Esophagus squamous epithelium (tissue), 5 donors: ENCODE results near the gene CYB561. TPM values are rescaled to one million over a fixed set of nuclear protein-coding genes. Genes with fewer than 3 reads are reported as not detected.
A peak's percentile ranks its signal among the peaks of the same experiment; 100 is the strongest.

ENCODE experiments used
- DNase-seq: peaks from one replicate; lab custom pipeline; 2025; lab: John Stamatoyannopoulos, UW
- H3K27ac ChIP-seq, 4 donors: fragments of 200-600 bp; sonication (generic); one replicate each; pipeline ENCODE4 v1.5.1; 2016 to 2019; ENCODE audit warnings: mild to moderate bottlenecking in 1 of 4
- H3K27me3 ChIP-seq, 4 donors: fragments of 200-600 bp; sonication (generic); 1 replicate in 3 of 4; 2 replicates in 1 of 4; pipeline versions ENCODE4 v1.5.1 to v1.6.0; 2017 to 2021; ENCODE audit warnings: antibody characterized with exemption in 1 of 4
- H3K36me3 ChIP-seq, 3 donors: fragments of 200-600 bp; sonication (generic); one replicate each; pipeline ENCODE4 v1.5.1; 2016 to 2019
- H3K4me1 ChIP-seq, 3 donors: fragments of 200-600 bp; sonication (generic); one replicate each; pipeline ENCODE4 v1.5.1; 2017 to 2019
- H3K4me3 ChIP-seq, 4 donors: fragments of 200-600 bp; sonication (generic); 1 replicate in 3 of 4; 2 replicates in 1 of 4; pipeline ENCODE4 v1.5.1; 2016 to 2019; ENCODE audit warnings: mild to moderate bottlenecking in 2 of 4, moderate library complexity in 1 of 4
- H3K9me3 ChIP-seq, 3 donors: fragments of 200-600 bp; sonication (generic); one replicate each; pipeline ENCODE4 v1.5.1; 2016 to 2019
- CTCF ChIP-seq, 6 experiments: fragments of 450-650 bp in 4 of 6; fragments of 200-600 bp in 2 of 6; sonication (generic) in 2 of 6; IDR thresholded peaks; one replicate each; pipeline ENCODE4 v1.5.1; 2016 to 2019; ENCODE audit warnings: antibody characterized with exemption in 6 of 6, mild to moderate bottlenecking in 4 of 6, moderate library complexity in 4 of 6
- POLR2A ChIP-seq, 4 donors: fragments of 450-650 bp; IDR thresholded peaks; one replicate each; pipeline ENCODE4 v1.6.1; 2017; ENCODE audit warnings: antibody characterized with exemption in 4 of 4, mild to moderate bottlenecking in 4 of 4, moderate library complexity in 3 of 4
- whole genome bisulfite sequencing, 2 donors: methylation state at CpG; one replicate each; pipeline ENCODE4 v1.1.5; 2018; 5-methylcytosine and 5-hydroxymethylcytosine counted together
- intact Hi-C: fragments of 100-400 bp; cut with DNase I; formaldehyde crosslinking; loops from one replicate; pipeline ENCODE4 v1.15.0; 2022
- total RNA-seq, 4 donors: library from RNA; depleted of rRNA; stranded (reverse); fragments of >200 nt; gene quantifications; one replicate each; pipeline ENCODE4 v1.1.0, GENCODE V29; 2016
- donor health status: DM: yes; HTN: yes; CAD: no.

The CYB561 gene
- total RNA-seq, 4 donors from 2014 or later: 32.4 to 95.6 (median 42.4) TPM

GRCh38 chr17:63423963-63424362 is 22.1 kb downstream of the CYB561 start:
- H3K4me1 ChIP-seq: peaks cover 0 to 26% (median 11%) of the 10 kb centered on the region in 3 donors
- no peak for DNase-seq
- intact Hi-C loops: no loop called here
- no peaks in the 10 kb centered on the region for H3K9me3 ChIP-seq
- WGBS, 2 donors: 53 to 63% methylated on average over 7 of the region's 7 CpGs
- peak overlapping the region in 2 of 4 donors; percentile 40 to 50 for H3K27ac ChIP-seq
- no peak overlapping the region for H3K4me3 ChIP-seq
- TF ChIP-seq CTCF (IDR thresholded peaks at IDR 0.05) (no peak), POLR2A (IDR thresholded peaks at IDR 0.05) (no peak)
- no peaks in the 10 kb centered on the region for H3K27me3 ChIP-seq
- H3K36me3 ChIP-seq: peaks cover 0 to 33% (median 0%) of the 10 kb centered on the region in 3 donors

- WGBS, 2 donors: 45 to 51% methylated on average over 11 of the region's 11 CpGs
- Histone ChIP-seq H3K4me3 (no peak overlapping the region), H3K27me3 (no peaks in the 10 kb centered on the region), H3K27ac (peak overlapping the region in 3 of 4 donors; percentile 8 to 50 (median 40)), H3K4me1 (peaks cover 0 to 26% (median 11%) of the 10 kb centered on the region in 3 donors), H3K36me3 (peaks cover 0 to 38% (median 0%) of the 10 kb centered on the region in 3 donors), H3K9me3 (no peaks in the 10 kb centered on the region)
- TF ChIP-seq CTCF (IDR thresholded peaks at IDR 0.05) (no peak), POLR2A (IDR thresholded peaks at IDR 0.05) (no peak)
- DNase-seq: no peak
- intact Hi-C loops: no loop called here
Measured at GRCh38 chr17:63423251-63423950, 22.7 kb downstream of the CYB561 start.

- WGBS, 2 donors: 83 to 91% methylated on average over 19 to 22 of the region's 25 CpGs
- Histone ChIP-seq H3K27me3 (no peaks in the 10 kb centered on the region), H3K4me3 (no peak overlapping the region), H3K9me3 (no peaks in the 10 kb centered on the region), H3K27ac (no peak overlapping the region), H3K36me3 (peaks cover 0 to 53% (median 6%) of the 10 kb centered on the region in 3 donors), H3K4me1 (peaks cover 0 to 26% (median 11%) of the 10 kb centered on the region in 3 donors)
- intact Hi-C loops: no loop called here
- no peak for DNase-seq
- no peak for TF ChIP-seq POLR2A (IDR thresholded peaks at IDR 0.05)
- no peak for TF ChIP-seq CTCF (IDR thresholded peaks at IDR 0.05)
Measured at GRCh38 chr17:63421681-63422645, 24.1 kb downstream of the CYB561 start.

- H3K4me1 ChIP-seq: peaks cover 0 to 26% (median 11%) of the 10 kb centered on the region in 3 donors
- no peaks in the 10 kb centered on the region for H3K27me3 ChIP-seq
- TF ChIP-seq CTCF (IDR thresholded peaks at IDR 0.05) (no peak), POLR2A (IDR thresholded peaks at IDR 0.05) (no peak)
- intact Hi-C loops: no loop called here
- DNase-seq: no peak
- H3K9me3 ChIP-seq: no peaks in the 10 kb centered on the region
- 95 to 97% methylated on average over 15 to 21 of the region's 25 CpGs for WGBS, 2 donors
- H3K27ac ChIP-seq: no peak overlapping the region
- peaks cover 0 to 62% (median 6%) of the 10 kb centered on the region in 3 donors for H3K36me3 ChIP-seq
- no peak overlapping the region for H3K4me3 ChIP-seq
Measured at GRCh38 chr17:63420868-63421680, 25.0 kb downstream of the CYB561 start.
